ENCODE data around the gene MCM6. TPM values are rescaled to one million over a fixed set of nuclear protein-coding genes. Genes with fewer than 3 reads are reported as not detected.

Gene MCM6
- total RNA-seq, 1 experiment from 2014 or later, result 84.8 TPM

DNA sequence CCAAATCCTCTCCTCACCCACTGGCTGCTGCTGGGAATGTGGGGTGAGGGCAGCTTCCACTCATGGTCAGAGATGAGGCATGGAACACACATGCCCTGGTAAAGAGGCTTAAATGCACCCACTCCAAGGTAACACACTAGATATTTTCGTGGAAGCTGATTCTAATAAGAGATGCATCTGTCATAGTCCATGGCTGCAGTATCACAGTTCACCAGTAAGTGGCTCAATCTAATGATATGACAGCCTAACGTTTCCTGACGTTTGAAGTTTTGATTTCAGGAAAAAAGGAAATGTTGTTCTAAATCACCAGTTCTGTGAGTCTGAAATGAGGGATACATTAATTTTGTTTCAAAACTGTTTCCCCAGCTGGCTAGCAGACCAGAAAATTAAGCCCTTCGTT, 77.5 kb downstream of the MCM6 start:
- ATAC-seq (no peak), DNase-seq (ENCODE audit: low read depth, low spot score) (no peak)
- Histone ChIP-seq H3K4me3 (replicated peaks in 1 of 2; ENCODE audit: low read depth in 1 of 2, low read length in 2 of 2) (no peak overlapping the region), H3K27me3 (ENCODE audit: insufficient read depth, low read length) (no peaks in the 10 kb centered on the region), H3K27ac (ENCODE audit: low read depth, low read length) (no peak overlapping the region), H3K36me3 (ENCODE audit: control insufficient read depth in 1 of 2, insufficient read depth in 2 of 2, low read length in 2 of 2) (no peaks in the 10 kb centered on the region), H3K79me2 (ENCODE audit: insufficient read depth, low read length) (no peaks in the 10 kb centered on the region), H3K9me2 (ENCODE audit: insufficient read depth) (no peaks in the 10 kb centered on the region), H2AFZ (ENCODE audit: low read depth, low read length, poor library complexity, severe bottlenecking) (no peak overlapping the region), H3K4me2 (ENCODE audit: low read length) (no peak overlapping the region), H3K9ac (ENCODE audit: low read length) (no peak overlapping the region), H3K9me3 (ENCODE audit: control insufficient read depth in 1 of 2, insufficient read depth in 1 of 2, low read depth in 1 of 2, low read length in 2 of 2) (peaks cover 9 to 18% of the 10 kb centered on the region in 2 experiments; a peak in 2 of 4 replicates), H4K20me1 (ENCODE audit: insufficient read depth) (no peaks in the 10 kb centered on the region), H3K4me1 (ENCODE audit: control insufficient read depth in 1 of 2, insufficient read depth in 2 of 2, low read length in 2 of 2) (peaks cover 0 to 3% of the 10 kb centered on the region in 2 experiments; a peak in 1 of 4 replicates)
- ChIA-PET POLR2A (no interaction called here), RAD21 (ENCODE audit: low non-redundant PET in 1 of 2, low total read pairs in 2 of 2, uncharacterized antibody in 2 of 2, unreplicated experiment in 2 of 2) (no interaction called here), CTCF (interaction anchor here (0.6 to 3.8 kb wide), 4 partner anchors 17 to 810 kb away, joined by 3 to 30 read pairs (median 4); no protein-coding TSS in a partner anchor)
- TF ChIP-seq, protein P1, sequence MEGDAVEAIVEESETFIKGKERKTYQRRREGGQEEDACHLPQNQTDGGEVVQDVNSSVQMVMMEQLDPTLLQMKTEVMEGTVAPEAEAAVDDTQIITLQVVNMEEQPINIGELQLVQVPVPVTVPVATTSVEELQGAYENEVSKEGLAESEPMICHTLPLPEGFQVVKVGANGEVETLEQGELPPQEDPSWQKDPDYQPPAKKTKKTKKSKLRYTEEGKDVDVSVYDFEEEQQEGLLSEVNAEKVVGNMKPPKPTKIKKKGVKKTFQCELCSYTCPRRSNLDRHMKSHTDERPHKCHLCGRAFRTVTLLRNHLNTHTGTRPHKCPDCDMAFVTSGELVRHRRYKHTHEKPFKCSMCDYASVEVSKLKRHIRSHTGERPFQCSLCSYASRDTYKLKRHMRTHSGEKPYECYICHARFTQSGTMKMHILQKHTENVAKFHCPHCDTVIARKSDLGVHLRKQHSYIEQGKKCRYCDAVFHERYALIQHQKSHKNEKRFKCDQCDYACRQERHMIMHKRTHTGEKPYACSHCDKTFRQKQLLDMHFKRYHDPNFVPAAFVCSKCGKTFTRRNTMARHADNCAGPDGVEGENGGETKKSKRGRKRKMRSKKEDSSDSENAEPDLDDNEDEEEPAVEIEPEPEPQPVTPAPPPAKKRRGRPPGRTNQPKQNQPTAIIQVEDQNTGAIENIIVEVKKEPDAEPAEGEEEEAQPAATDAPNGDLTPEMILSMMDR (IDR thresholded peaks at IDR 0.05 in 2 of 3, conservative IDR thresholded peaks at IDR 0.05 in 1 of 3; ENCODE audit: borderline replicate concordance in 1 of 3, insufficient read depth in 1 of 3, low read depth in 2 of 3, low read length in 2 of 3), result peak in 2 of 3 experiments; percentile 27 to 37; a peak in 3 of 6 replicates
- TF ChIP-seq SIN3A (IDR thresholded peaks at IDR 0.05; ENCODE audit: low read depth), result no peak
- no TSS peak for BruUV-seq (replicated peaks)
- intact Hi-C loops (cut with micrococcal nuclease), result loop anchor here (5.0 kb wide), 1 partner anchor 796 kb away; no protein-coding TSS in a partner anchor

GRCh38 chr2:135798275-135798705, 78.0 kb downstream of the MCM6 start:
- Histone ChIP-seq H3K9me2 (ENCODE audit: insufficient read depth) (no peaks in the 10 kb centered on the region), H3K79me2 (ENCODE audit: insufficient read depth, low read length) (no peaks in the 10 kb centered on the region), H3K4me1 (ENCODE audit: control insufficient read depth in 1 of 2, insufficient read depth in 2 of 2, low read length in 2 of 2) (peaks cover 0 to 3% of the 10 kb centered on the region in 2 experiments; a peak in 1 of 4 replicates), H3K27me3 (ENCODE audit: insufficient read depth, low read length) (no peaks in the 10 kb centered on the region), H3K9me3 (ENCODE audit: control insufficient read depth in 1 of 2, insufficient read depth in 1 of 2, low read depth in 1 of 2, low read length in 2 of 2) (peaks cover 9 to 18% of the 10 kb centered on the region in 2 experiments; a peak in 2 of 4 replicates), H2AFZ (ENCODE audit: low read depth, low read length, poor library complexity, severe bottlenecking) (no peak overlapping the region), H4K20me1 (ENCODE audit: insufficient read depth) (no peaks in the 10 kb centered on the region), H3K36me3 (ENCODE audit: control insufficient read depth in 1 of 2, insufficient read depth in 2 of 2, low read length in 2 of 2) (no peaks in the 10 kb centered on the region), H3K4me3 (replicated peaks in 1 of 2; ENCODE audit: low read depth in 1 of 2, low read length in 2 of 2) (no peak overlapping the region), H3K27ac (ENCODE audit: low read depth, low read length) (no peak overlapping the region), H3K9ac (ENCODE audit: low read length) (no peak overlapping the region), H3K4me2 (ENCODE audit: low read length) (no peak overlapping the region)
- BruUV-seq (replicated peaks), result no TSS peak
- DNase-seq (ENCODE audit: low read depth, low spot score), result no peak
- CTCF ChIA-PET, result interaction anchor here (0.8 to 3.8 kb wide), 10 partner anchors 8 to 809 kb away, joined by 3 to 30 read pairs (median 5); no protein-coding TSS in a partner anchor
- TF ChIP-seq EGR1 (IDR thresholded peaks at IDR 0.05; ENCODE audit: low read depth), result no peak
- no peak for TF ChIP-seq YY1 (IDR thresholded peaks at IDR 0.05; ENCODE audit: extremely low read depth, insufficient replicate concordance, low read depth, low read length)
- TF ChIP-seq SIN3A (IDR thresholded peaks at IDR 0.05; ENCODE audit: low read depth), result no peak
- no peak for TF ChIP-seq POLR2A (IDR thresholded peaks at IDR 0.05; ENCODE audit: borderline replicate concordance, extremely low read depth, insufficient read depth, insufficient read length)
- no peak for TF ChIP-seq ZFX (IDR thresholded peaks at IDR 0.05)
- TF ChIP-seq CEBPB (IDR thresholded peaks at IDR 0.05; ENCODE audit: low read depth), result no peak
- TF ChIP-seq ATF3 (IDR thresholded peaks at IDR 0.05), result no peak
- TF ChIP-seq MAX (IDR thresholded peaks at IDR 0.05), result no peak
- no peak for TF ChIP-seq RAD21 (IDR thresholded peaks at IDR 0.05; ENCODE audit: low read depth)
- TF ChIP-seq SRF (IDR thresholded peaks at IDR 0.05; ENCODE audit: low read depth), result no peak
- TF ChIP-seq POLR2AphosphoS5 (IDR thresholded peaks at IDR 0.05; ENCODE audit: low read depth, low read length), result no peak
- no peak for ATAC-seq
- intact Hi-C loops (cut with micrococcal nuclease), result loop anchor here (5.0 kb wide), 1 partner anchor 796 kb away; no protein-coding TSS in a partner anchor
- RAD21 ChIA-PET (ENCODE audit: low non-redundant PET in 1 of 2, low total read pairs in 2 of 2, uncharacterized antibody in 2 of 2, unreplicated experiment in 2 of 2), result interaction anchor here (0.9 to 1.2 kb wide), 2 partner anchors 325 to 794 kb away, joined by 3 read pairs; no protein-coding TSS in a partner anchor
- POLR2A ChIA-PET, result interaction anchor here (0.7 kb wide), 1 partner anchor 12 kb away, joined by 3 read pairs; no protein-coding TSS in a partner anchor

All from HCT116 (cell line).